ENCODE results near the gene LRIG1.

The LRIG1 gene

DNA sequence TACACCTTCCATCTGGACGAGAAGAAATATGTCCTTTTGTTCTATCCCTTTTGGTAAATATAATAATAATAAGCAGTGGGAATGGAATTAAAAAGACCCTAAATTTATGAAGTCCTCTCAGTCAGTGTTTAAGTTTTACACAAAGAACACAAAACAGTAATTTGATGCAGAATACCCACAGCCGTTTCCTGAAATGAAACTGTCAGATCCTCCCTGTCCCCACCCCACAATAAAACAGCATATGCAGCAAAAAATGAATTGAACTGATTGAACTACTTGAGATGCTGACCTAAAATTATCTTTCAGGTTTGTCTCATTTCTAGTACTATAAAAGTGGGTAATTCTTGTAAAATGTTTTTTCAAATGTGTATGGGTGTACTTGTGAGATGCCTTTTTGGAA is 2.2 kb upstream of the LRIG1 start:
- no peak for DNase-seq (ENCODE audit: low spot score)

DNA sequence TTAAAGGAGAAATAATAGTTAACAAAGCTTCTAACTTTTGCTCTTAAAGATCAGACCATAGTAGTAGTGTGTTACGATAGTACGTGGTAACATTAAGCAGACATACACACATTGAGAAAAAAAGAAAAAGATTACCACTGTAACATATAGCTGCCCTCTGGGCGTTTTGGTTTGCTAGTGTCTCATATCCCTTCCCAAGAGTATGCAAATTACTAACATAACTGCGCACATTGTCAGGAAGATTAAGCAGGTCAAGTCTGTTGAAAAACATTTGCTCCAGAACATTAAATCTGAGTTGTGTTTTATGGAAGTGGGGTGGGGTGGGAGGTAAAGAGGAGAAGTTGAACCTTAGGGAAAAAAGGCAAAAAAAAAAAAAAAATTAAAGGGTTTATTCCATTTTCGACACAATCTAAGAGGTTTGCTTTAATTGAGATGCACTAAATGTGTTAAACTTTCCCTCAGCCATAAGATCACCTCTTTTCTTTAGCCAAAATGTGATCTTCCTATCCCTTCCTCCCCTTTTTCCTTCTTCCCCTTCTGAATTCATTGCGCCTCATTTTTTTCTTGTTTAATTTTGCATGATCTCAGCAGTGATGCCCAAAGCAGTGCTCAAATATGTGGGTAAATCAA is 1.5 kb upstream of the LRIG1 start:
- DNase-seq (ENCODE audit: low spot score) = no peak

DNA sequence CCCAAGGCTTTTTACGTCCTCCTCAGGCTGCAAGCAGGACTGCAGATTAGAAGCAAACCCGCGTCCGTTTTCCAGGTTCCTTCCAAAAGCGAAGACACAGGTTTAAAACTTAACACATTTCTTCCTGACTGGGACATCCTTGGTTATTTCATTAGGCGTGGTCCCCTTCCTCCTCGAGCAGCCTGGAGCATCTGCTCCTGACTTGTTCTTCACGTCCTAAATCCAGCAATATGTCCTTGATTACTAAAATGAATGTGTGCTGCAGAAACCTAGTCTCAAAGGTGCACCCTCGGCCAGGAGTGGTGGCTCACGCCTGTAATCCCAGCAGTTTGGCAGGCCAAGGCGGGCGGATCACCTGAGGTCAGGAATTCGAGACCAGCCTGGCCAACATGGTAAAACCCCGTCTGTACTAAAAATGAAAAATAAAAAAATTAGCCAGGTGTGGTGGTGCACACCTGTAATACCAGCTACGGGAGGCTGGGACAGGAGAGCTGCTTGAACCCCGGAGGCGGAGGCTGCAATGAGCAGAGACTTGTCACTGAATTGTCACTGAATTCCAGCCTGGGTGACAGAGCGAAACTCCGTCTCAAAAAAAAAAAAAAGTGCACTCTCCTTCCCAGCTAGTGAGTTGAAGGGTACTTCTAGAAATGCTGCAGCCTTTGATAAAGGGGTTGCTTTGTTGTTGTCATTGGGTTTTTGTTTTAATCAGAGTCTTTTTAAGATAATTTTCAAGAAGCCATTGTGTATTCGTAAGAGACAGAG is 842 bp upstream of the LRIG1 start:
- DNase-seq (ENCODE audit: low spot score) = no peak

DNA sequence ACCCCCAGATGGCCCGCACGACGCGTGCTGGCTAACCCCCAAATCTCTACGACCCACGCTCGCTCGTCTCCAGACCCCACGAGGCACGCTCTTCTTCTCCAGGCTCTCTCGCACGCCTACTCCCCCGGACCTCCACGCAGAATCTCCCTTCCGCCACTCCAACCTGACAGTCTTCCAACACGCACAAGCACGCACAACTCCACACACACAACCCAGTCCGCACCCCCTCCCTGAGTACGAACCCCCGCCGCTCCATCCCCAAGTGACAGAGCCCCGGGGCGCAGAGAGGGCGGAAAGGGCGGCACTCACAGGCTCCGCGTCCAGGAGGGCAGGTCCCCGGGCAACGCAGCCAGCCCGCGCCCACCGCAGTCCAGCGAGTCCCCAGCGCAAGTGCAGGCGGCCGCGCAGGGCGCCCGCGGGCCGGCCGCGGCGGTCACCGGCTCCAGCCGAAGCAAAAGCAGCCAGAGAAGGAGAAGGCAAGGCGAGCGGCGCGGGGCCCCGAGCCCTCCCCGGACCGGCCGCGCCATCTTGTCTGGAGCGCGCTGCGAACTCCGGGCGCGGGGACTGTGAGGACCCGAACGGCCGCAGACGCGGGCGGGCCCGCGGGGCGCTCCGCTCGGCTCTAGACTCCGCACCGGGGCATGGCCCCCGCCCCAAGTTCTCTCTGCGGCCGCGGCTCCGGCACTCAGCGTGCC is 794 bp downstream of the LRIG1 start:
- DNase-seq (ENCODE audit: low spot score) = peak; percentile 34

DNA sequence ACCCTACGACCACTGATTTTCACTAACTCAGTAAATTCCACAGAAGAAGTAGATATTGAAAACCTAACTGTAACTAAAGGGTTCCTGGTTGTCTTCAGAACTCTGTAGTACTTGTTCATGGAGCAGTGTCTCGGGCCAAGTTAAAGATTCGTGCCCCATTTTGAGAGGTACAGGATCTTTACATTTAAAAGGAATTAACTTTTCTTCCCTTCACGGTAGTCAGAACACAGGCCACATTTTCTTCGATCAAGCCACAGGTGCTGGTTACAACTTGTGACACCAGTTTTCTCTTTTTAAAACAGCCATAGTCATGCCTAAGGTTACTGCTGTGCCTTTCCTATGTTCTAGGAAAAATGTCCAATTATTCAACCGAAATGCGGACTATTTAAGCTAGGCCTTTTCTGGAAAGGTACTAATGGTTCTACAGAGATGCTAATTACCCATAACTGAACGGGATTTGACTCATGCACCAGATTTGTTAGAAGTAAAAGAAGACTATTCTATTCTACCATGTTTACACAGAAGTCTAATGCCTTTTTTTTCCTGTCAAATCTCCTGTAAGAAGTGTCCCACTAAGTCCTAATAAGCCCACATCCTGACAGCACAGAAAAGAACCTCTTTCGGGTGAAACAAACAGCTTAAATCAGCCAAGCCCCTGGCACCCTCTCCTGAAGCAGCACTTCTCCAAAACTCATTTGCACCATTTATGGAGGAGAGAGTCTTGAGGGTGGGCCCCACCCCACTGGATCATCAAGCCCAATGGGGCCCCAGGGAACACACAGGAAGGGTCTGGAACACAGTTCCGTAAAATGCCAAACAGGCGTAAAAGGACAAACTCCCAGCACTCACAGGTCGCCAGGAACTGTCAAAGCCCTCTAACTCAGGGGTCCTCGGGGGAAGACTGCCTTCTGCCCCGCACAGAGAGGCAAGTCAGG is 1.9 kb downstream of the LRIG1 start:
- DNase-seq (ENCODE audit: low spot score) = no peak

DNA sequence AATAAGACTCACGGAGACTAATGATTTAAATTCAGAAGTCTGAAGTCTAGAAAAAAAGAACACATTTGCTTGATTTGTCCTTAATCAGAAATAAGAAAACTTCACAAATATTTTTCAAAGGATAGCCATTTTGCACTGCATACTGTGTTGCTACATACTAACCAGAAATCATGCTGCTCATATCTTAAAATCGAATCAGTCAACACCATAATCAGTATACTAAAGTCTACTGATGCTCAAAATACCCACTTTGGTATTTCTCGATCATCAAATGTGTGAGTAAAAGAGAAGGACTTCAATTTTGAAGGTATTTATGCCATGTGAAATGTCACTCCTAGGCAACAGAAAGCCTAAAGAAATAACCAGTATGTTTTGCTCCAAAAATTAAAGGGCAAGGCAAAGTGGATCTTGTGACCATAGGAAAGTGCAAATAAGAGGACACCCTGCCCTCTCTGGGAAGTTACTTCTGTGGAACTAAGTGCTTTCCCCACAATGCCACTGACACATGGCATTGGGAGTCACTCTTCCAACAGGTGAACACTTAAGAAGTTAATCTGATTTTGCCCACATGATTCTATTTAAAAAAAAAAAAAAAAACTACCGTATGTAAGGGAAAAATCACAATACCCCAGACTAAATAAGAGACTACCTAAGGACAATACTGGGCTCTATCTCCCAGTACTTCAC is 2.7 kb downstream of the LRIG1 start:
- no peak for DNase-seq (ENCODE audit: low spot score)

DNA sequence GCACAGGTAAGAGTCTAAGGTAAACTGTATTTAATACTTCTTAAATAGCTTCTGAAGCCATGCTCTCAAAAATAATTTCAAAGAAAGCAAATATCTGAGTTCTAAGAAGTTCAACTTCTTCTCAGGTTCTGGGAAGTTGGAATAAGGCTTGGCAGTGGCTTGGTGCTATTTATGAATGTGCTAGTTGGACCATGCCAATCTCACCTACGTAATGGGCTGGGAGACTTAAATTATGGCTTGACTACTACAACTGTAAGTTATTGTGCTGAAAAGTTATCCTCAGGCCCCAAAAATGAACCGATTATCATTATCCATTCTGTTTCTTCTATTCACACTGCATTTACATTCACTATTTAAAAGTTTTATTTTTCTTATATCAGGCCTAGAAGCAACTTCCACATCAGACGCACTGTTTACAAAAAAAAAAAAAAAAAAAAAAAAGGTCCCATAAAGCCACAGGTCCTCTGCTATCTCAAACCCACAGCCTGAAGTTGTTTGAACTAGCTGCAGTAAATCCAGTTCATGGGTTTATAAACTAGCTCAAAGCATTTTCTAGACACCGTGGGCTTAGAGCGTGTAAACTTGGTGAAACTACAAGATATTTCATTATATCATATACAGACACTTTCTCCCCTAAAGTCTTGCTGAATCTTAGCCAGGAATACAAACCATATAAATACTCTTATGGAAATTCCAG is 3.4 kb downstream of the LRIG1 start:
- DNase-seq (ENCODE audit: low spot score) = no peak

DNA sequence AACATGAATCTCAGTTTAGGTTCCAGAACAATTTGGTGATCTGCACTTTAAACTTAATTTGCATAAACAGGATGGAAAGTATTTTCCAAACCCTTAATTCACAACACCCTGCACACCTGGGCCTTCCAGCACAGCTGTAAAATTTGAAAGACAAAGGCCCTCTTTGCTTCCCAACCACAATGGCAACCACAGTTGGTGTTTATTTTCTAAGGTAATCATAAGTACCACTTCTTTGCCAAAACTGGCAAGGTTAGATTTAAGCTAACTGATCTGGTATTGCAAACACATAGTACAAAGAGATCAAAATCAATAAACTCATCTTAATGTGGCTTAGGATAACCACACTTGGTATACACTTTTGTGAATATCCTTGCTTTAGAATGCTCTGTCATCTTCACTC is 4.1 kb downstream of the LRIG1 start:
- no peak for DNase-seq (ENCODE audit: low spot score)

DNA sequence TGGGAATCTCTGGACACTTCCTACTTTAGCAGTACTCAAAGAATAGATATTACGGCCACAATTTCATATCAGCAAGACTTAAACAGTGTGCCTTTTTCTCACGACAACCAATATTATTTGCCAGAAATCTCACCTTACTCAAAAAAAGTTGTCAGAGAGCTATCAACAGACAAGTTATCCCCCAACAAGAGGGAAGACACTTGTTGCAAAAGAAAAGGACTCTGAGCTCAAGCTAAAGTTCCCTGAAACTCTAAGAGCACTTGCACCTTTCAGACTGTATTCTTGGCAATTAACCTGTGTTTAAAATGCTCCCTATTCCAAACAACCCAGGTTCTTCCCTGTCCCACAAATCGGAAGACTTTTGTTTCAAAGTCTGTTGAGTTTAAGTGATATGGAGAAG is 4.5 kb downstream of the LRIG1 start:
- DNase-seq (ENCODE audit: low spot score) = no peak

DNA sequence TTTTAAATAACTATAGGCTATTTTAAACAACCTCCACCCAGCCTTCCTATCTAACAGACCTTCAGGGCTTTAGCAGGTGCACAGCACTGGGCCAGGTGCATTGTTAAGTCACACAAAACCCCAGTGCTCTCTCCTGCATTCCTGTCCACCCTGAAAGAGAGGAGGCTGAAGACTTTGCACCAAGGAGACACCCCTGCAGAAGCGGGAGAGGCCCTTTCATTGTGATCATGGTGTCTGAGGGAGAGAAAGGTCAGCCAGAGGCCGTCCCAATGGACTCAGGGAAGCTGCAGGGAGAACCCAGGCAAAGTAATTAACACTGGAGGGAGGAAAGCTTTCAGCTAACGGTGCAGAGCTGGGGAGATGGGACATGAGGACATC is 5.2 kb downstream of the LRIG1 start:
- DNase-seq (ENCODE audit: low spot score) = no peak

DNA sequence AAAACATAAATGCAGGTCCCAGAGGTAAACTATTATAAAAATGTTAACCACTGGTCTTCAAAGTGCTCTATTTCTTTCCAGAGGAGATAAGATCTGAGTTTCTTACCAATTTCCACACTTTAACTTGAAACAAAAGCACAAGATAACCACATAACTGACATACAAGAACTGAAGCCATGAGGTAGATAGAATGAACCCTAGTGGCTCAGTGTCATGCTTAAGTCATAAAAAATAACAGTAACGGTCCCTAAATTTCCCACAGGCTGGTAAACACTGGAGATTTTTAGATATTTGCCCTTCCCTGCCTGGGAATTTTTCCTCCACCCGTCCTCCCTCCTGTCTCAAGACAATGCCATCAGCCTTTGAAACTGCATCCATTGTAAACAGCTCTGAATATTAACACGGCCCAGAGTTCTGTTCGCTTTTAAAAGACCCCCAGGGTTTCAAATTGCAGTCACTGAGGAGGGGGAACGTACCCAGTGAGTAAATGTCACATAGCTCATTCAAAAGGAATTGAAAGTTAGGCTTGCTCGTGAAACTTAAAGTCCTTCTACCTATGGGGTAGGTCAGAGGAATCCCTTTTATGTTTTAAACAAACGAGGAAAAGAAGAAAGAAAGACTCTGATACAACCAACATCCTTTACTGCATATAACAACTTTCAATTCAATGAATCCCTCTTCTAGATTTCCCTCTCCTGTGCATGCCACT is 5.7 kb downstream of the LRIG1 start:
- no peak for DNase-seq (ENCODE audit: low spot score)

DNA sequence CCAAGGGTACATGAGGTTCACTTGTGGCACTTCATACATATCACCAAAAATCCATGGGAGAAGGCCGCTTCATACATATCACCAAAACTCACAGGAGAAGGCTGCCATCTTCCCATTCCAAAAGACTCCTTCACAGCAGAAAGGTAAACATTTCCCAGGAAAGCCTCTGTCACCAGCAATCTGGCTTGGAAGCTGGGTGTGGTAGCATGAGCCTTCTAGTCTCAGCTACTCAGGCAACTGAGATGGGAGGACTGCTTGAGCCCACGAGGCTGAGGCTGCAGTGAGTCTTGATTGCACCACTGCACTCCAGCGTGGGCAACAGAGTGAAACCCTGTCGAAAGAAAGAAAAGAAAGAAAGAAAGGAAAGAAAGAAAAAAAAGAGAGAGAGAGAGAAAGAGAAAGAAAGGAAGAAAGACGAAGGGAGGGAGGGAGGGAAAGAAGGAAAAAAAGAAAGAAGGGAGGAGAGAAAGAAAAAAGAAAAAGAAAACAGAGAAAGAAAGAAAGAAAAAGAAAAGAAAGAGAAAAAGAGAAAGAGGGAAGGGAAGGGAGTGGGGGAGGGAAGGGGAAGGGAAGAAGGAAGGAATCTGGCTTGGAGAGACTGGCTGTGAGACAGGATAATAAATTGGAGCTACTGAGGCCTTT is 7.2 kb downstream of the LRIG1 start:
- DNase-seq (ENCODE audit: low spot score) = no peak

DNA sequence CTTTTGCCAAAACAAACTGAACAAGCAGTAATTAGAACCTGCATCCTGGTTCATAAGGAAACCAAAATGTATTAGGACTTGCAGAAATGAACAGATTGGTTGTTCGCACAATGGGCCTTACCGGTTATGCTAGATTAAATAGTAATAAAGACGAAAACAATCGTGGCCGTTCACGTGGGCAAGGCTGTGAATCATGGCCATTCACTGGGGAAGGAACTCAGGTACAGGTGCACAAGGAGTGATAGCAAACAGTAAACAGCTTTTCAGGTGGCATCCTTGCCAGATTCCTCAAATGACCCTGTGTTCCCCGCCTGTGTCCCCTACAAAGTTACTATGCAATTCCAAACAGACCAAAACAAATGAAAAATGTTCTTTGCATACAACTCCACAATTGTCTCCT is 8.2 kb downstream of the LRIG1 start:
- DNase-seq (ENCODE audit: low spot score) = no peak

DNA sequence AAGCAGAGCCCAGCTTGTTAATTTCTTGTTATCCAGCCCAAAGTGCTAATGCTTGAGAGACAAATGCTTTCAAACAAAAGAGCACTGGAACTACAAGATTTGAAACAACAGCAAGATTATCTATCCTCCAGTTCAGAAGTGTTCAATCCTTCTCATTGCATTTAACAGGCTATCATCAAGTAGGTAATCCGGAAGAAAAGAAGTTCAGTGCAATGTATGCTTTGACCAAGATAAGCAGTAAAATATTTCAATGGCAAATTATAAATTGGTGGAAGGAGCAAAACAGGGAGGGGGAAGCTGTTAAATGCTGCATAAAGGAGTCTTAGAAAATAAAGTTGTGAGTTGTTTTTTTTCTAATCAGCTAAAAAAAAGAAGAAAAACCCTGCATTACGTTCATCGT is 8.8 kb downstream of the LRIG1 start:
- DNase-seq (ENCODE audit: low spot score) = no peak

DNA sequence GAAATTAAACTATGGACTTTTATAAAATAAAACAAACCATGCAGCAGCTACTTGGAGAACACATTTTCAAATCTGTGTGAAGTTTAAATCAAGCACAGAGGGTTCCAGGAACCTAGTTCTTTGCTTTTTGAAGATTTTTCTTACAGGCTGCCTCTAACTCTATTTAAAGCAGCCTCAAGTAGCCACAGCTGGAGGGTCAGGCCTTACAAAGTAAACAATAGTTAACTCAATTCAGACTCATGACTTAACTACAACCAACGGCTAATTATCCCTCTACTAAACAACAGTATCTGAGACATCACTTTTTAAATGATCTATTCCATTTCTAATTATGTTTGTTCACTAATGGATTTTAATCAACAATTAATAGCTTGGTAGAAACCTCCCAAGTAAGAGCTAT is 9.8 kb downstream of the LRIG1 start:
- no peak for DNase-seq (ENCODE audit: low spot score)

DNA sequence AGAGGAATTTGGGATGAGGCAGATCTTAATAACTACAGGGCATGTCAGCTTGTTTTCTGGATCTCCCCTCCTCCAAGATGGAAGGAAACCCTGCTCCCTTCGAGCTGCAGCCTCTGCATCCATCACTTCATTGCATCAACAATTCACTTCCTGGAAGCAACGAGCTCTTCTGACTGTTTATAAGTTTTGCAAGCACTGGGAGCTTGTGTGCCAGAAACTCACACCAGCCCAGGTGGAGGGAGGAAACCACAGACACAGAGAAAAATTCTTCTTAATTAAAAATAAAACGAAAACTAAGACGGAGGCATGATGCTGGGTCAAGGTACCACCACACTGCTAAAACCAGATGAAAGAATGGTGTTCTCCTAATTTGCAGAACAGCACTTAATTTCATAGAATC is 10.6 kb downstream of the LRIG1 start:
- DNase-seq (ENCODE audit: low spot score) = no peak

DNA sequence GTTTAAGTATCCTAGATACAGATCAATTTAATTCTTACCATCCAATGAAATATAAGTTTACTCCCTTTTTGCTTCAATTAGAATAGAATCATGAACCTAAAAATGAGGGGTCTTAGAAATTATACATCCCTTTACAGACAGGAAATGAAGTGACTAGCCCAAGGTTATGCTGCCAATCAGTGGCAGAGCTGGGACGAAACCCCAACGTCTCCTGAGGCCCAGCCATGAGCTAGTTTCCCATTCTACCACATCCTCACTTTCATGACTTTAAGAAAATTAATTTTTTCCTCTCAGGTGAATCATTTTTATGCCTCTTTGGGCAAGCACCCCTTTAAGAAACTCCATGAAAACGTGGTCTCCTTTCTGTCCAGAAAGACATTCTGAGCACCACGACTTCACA is 11.2 kb downstream of the LRIG1 start:
- DNase-seq (ENCODE audit: low spot score) = no peak

DNA sequence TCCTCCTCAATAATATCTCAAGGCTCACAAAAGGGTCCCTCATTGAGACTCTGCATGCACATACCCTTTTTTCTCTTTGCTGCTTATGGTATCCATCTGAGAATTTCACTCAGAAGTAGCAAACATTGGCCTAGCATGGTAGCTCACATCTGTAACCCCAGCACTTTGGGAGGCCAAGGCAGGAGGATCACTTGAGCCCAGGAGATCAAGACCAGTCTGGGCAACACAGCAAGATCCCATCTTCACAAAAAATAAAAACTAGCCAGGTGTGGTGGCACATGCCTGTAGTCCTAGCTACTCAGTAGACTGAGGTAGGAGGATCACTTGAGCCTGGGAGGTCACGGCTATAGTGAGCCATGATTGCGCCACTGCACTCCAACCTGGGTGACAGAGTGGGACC is 11.7 kb downstream of the LRIG1 start:
- no peak for DNase-seq (ENCODE audit: low spot score)

DNA sequence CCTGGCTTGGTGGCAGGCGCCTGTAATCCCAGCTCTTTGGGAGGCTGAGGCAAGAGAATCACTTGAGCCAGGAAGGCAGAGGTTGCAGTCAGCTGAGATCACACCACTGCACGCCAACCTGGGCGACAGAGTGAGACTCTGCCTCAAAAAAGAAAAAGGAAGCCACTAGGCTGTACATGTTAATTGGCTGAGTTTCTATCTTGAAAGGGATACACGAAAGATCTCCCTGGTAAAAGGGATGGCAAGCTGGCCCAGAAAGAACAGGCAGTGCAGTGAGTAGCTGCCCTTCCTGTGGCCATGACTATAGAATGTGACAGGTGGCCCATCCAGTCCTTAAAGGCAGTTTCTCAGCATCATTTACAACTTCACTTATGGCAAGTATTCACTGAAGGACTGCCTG is 12.3 kb downstream of the LRIG1 start:
- DNase-seq (ENCODE audit: low spot score) = no peak

DNA sequence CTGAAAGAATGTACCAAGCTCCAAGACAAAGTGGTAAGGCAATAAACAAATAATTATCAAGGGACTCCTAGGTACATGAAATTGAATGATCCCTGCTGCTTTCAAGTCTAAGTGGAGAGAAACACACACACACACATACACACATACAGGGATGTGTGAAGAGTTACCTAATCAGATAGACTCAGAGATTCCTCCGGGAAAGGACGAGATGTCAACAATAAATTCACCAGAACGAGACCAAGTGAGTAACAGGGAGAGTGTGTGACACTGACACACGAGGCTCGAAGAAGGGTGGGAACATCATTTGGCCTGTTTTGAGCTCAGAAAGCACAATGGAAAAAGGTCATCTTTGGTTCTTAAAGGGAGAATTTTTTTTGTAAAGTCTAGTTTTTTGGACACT is 13.4 kb downstream of the LRIG1 start:
- DNase-seq (ENCODE audit: low spot score) = no peak
